IMR-90 (cell line): ENCODE measurements around the gene LRRC36. TPM values are rescaled to one million over a fixed set of nuclear protein-coding genes. Genes with fewer than 3 reads are reported as not detected.
A peak's percentile ranks its signal among the peaks of the same experiment; 100 is the strongest.

ENCODE experiments used
- ATAC-seq: fragments of 200-7000 bp; cut with Tn5 transposase; 2 replicates; pipeline ENCODE4 v1.9.1; 2020; ENCODE audit warnings: low read depth, mild to moderate bottlenecking, moderate library complexity
- BruUV-seq: library from RNA; stranded (reverse); fragments of 400-500 nt; replicated peaks from 2 replicates; lab custom pipeline; 2021; lab: Mats Ljungman, UMichigan
- CTCF ChIA-PET: fragments of 300-600 bp; formaldehyde crosslinking; extraction: SDS; loops from one replicate; lab custom pipeline; 2021; ENCODE audit warnings: antibody characterized with exemption; lab: Yijun Ruan, JAX
- POLR2A ChIA-PET: fragments of 300-600 bp; sonication (Branson Sonifier 250); formaldehyde crosslinking; loops from one replicate; lab custom pipeline; 2022; ENCODE audit warnings: antibody characterized with exemption; ENCODE audit not compliant: unreplicated experiment; lab: Charles Lee
- DNase-seq: peaks from one replicate; pipeline ENCODE4 v3.0.0; 2013
- H2AFZ ChIP-seq: replicated peaks from 2 replicates; pipeline ENCODE3; 2013; ENCODE audit warnings: low read length, mild to moderate bottlenecking; ENCODE audit not compliant: poor library complexity
- H2AK5ac ChIP-seq: 2 replicates; pipeline ENCODE4 v1.6.1; 2013; ENCODE audit warnings: low read depth, low read length, inconsistent platforms
- H2AK9ac ChIP-seq: replicated peaks from 2 replicates; pipeline ENCODE3; 2013; ENCODE audit warnings: mild to moderate bottlenecking, low read depth, low read length, moderate library complexity; ENCODE audit not compliant: poor library complexity
- H2BK120ac ChIP-seq: 2 replicates; pipeline ENCODE4 v1.6.1; 2013; ENCODE audit warnings: low read depth, low read length, inconsistent platforms
- H2BK15ac ChIP-seq: 3 replicates; pipeline ENCODE4 v1.6.1; 2013; ENCODE audit warnings: low read depth, low read length, inconsistent platforms
- H2BK20ac ChIP-seq: 2 replicates; pipeline ENCODE4 v1.6.1; 2013; ENCODE audit warnings: low read depth, mild to moderate bottlenecking, inconsistent platforms, low read length, moderate library complexity
- H2BK5ac ChIP-seq: 2 replicates; pipeline ENCODE4 v1.6.1; 2013; ENCODE audit warnings: mild to moderate bottlenecking, low read depth, low read length, inconsistent platforms; ENCODE audit not compliant: poor library complexity, severe bottlenecking
- H3K14ac ChIP-seq: replicated peaks from 2 replicates; pipeline ENCODE4 v1.6.1; 2013; ENCODE audit warnings: low read depth, low read length, inconsistent platforms
- H3K18ac ChIP-seq: 2 replicates; pipeline ENCODE4 v1.6.1; 2013; ENCODE audit warnings: low read depth, low read length, control low read depth
- H3K23ac ChIP-seq: 2 replicates; pipeline ENCODE4 v1.6.1; 2013; ENCODE audit warnings: low read depth, low read length, inconsistent platforms
- H3K27ac ChIP-seq: 2 replicates; pipeline ENCODE4 v1.5.1; 2013; ENCODE audit warnings: mild to moderate bottlenecking, control low read depth, low read length; ENCODE audit not compliant: insufficient read depth
- H3K27me3 ChIP-seq: 2 replicates; pipeline ENCODE4 v1.6.1; 2013; ENCODE audit warnings: low read length; ENCODE audit not compliant: control insufficient read depth, insufficient read depth
- H3K36me3 ChIP-seq: 2 replicates; pipeline ENCODE4 v1.6.1; 2013; ENCODE audit warnings: low read length, mixed read lengths; ENCODE audit not compliant: control insufficient read depth, insufficient read depth
- H3K4ac ChIP-seq: 2 replicates; pipeline ENCODE4 v1.6.1; 2013; ENCODE audit warnings: low read depth, low read length, inconsistent platforms
- H3K4me1 ChIP-seq: 2 replicates; pipeline ENCODE4 v1.6.1; 2013; ENCODE audit warnings: low read length, mixed read lengths; ENCODE audit not compliant: control insufficient read depth, insufficient read depth
- H3K4me2 ChIP-seq: 2 replicates; pipeline ENCODE4 v1.6.1; 2013; ENCODE audit warnings: low read depth, mild to moderate bottlenecking, control low read depth, low read length, moderate library complexity
- H3K4me3 ChIP-seq: 2 replicates; pipeline ENCODE4 v1.5.1; 2013; ENCODE audit warnings: low read depth, mild to moderate bottlenecking, control low read depth, low read length, moderate library complexity; ENCODE audit not compliant: insufficient read depth
- H3K56ac ChIP-seq: 2 replicates; pipeline ENCODE4 v1.6.1; 2013; ENCODE audit warnings: low read length, inconsistent platforms; ENCODE audit not compliant: insufficient read depth; ENCODE audit errors: extremely low read depth
- H3K79me1 ChIP-seq, 2 experiments: 2 replicates each; pipeline ENCODE4 v1.6.1; 2013; ENCODE audit warnings: low read length in 2 of 2, inconsistent platforms in 1 of 2, low read depth in 1 of 2
- H3K9ac ChIP-seq: 2 replicates; pipeline ENCODE4 v1.6.1; 2013; ENCODE audit warnings: low read depth, low read length, control low read depth
- H3K9me1 ChIP-seq: 2 replicates; pipeline ENCODE4 v1.6.1; 2013; ENCODE audit warnings: low read length, inconsistent platforms; ENCODE audit not compliant: insufficient read depth
- H3K9me3 ChIP-seq: 2 replicates; pipeline ENCODE4 v1.6.1; 2013; ENCODE audit warnings: low read length; ENCODE audit not compliant: control insufficient read depth, insufficient read depth
- H4K20me1 ChIP-seq: 2 replicates; pipeline ENCODE4 v1.6.1; 2013; ENCODE audit warnings: low read length, inconsistent platforms; ENCODE audit not compliant: insufficient read depth
- H4K5ac ChIP-seq: 2 replicates; pipeline ENCODE4 v1.6.1; 2013; ENCODE audit warnings: mild to moderate bottlenecking, low read depth, low read length, control low read depth
- H4K8ac ChIP-seq, 2 experiments: 2 replicates each; pipeline ENCODE4 v1.6.1; 2013; ENCODE audit warnings: low read depth in 2 of 2, low read length in 2 of 2, control low read depth in 1 of 2, inconsistent platforms in 1 of 2
- H4K91ac ChIP-seq: 2 replicates; pipeline ENCODE4 v1.6.1; 2013; ENCODE audit warnings: low read depth, low read length, inconsistent platforms; ENCODE audit not compliant: insufficient read depth
- BHLHE40 ChIP-seq: fragments of 150-350 bp; IDR thresholded peaks from 2 replicates; pipeline ENCODE4 v1.6.1; 2016; ENCODE audit warnings: mild to moderate bottlenecking, low read depth, low read length
- CEBPB ChIP-seq: IDR thresholded peaks from 2 replicates; pipeline ENCODE4 v1.6.1; 2012; ENCODE audit warnings: low read depth, low read length, improper control_type of control experiment
- CHD1 ChIP-seq: IDR thresholded peaks from 2 replicates; pipeline ENCODE4 v1.6.1; 2012; ENCODE audit warnings: low read depth, low read length, improper control_type of control experiment
- CTCF ChIP-seq: conservative IDR thresholded peaks from 2 replicates; pipeline ENCODE4 v1.5.1; 2012; ENCODE audit warnings: mild to moderate bottlenecking, low read depth, low read length, improper control_type of control experiment
- FOS ChIP-seq: fragments of 150-350 bp; IDR thresholded peaks from 2 replicates; pipeline ENCODE4 v1.6.1; 2016; ENCODE audit warnings: low read depth, low read length
- MAFK ChIP-seq: IDR thresholded peaks from 2 replicates; pipeline ENCODE4 v1.6.1; 2012; ENCODE audit warnings: low read depth, low read length, improper control_type of control experiment
- MAZ ChIP-seq: IDR thresholded peaks from 2 replicates; pipeline ENCODE4 v1.6.1; 2012; ENCODE audit warnings: low read depth, mild to moderate bottlenecking, low read length, improper control_type of control experiment, moderate library complexity, borderline replicate concordance
- MXI1 ChIP-seq: IDR thresholded peaks from 2 replicates; pipeline ENCODE4 v1.6.1; 2012; ENCODE audit warnings: low read depth, mild to moderate bottlenecking, low read length, moderate library complexity, borderline replicate concordance
- NFE2L2 ChIP-seq: fragments of 150-350 bp; IDR thresholded peaks from 2 replicates; pipeline ENCODE4 v1.6.1; 2016; ENCODE audit warnings: low read depth, mild to moderate bottlenecking, low read length
- POLR2A ChIP-seq: IDR thresholded peaks from 2 replicates; pipeline ENCODE4 v1.6.1; 2012; ENCODE audit warnings: mild to moderate bottlenecking, low read depth, low read length
- RAD21 ChIP-seq: IDR thresholded peaks from 2 replicates; pipeline ENCODE4 v1.6.1; 2012; ENCODE audit warnings: low read length, improper control_type of control experiment
- RCOR1 ChIP-seq: IDR thresholded peaks from 2 replicates; pipeline ENCODE4 v1.6.1; 2012; ENCODE audit warnings: mild to moderate bottlenecking, low read length, improper control_type of control experiment; ENCODE audit not compliant: insufficient replicate concordance
- RFX5 ChIP-seq: IDR thresholded peaks from 2 replicates; pipeline ENCODE4 v1.8.0; 2012; ENCODE audit warnings: low read depth, mild to moderate bottlenecking, low read length, moderate library complexity
- USF2 ChIP-seq: fragments of 150-350 bp; IDR thresholded peaks from 2 replicates; pipeline ENCODE4 v1.6.1; 2017; ENCODE audit warnings: mild to moderate bottlenecking, antibody characterized with exemption, low read length, low read depth
- WGBS, 2 experiments: methylation state at CpG; one replicate each; pipeline versions ENCODE4 v1.1.5 to v1.1.7; 2013; ENCODE audit warnings: missing lambda C conversion rate in 2 of 2; ENCODE audit not compliant: insufficient read length in 1 of 2; ENCODE audit errors: extremely low coverage in 2 of 2; 5-methylcytosine and 5-hydroxymethylcytosine counted together
- dilution Hi-C: fragments of 300-500 bp; cut with HindIII; formaldehyde crosslinking; loops from one replicate; pipeline ENCODE4 v1.14.3; 2018; ENCODE audit warnings: low sequenced_read_pairs; ENCODE audit not compliant: unreplicated experiment
- in situ Hi-C: fragments of 300-500 bp; cut with MboI; formaldehyde crosslinking; loops from 3 replicates; pipeline ENCODE4 v1.14.3; 2019; ENCODE audit warnings: low sequenced_read_pairs, inconsistent platforms, mixed read lengths
- intact Hi-C: fragments of 100-400 bp; cut with micrococcal nuclease; formaldehyde crosslinking; loops from 2 replicates; pipeline ENCODE4 v1.10.0; 2022
- polyA plus RNA-seq, 3 experiments: library from polyadenylated mRNA; depleted of rRNA; stranded (reverse); fragments of >200 nt; gene quantifications; 2 replicates each; pipeline ENCODE4 v1.2.3, GENCODE V29; 2012; ENCODE audit warnings: low replicate concordance in 1 of 3
- total RNA-seq: library from RNA; depleted of rRNA; stranded (reverse); fragments of >200 nt; gene quantifications from 2 replicates; pipeline ENCODE4 v1.2.3, GENCODE V29; 2012

The LRRC36 gene
- total and polyA plus RNA-seq, 2 of the 4 experiments (the other 2 are of a cell fraction): 0.18 to 0.29 TPM

GRCh38 chr16:67283826-67284555 lies 42.6 kb upstream of the LRRC36 start:
- Histone ChIP-seq H3K56ac (no peak overlapping the region), H2AK9ac (no peak overlapping the region), H3K18ac (no peak overlapping the region), H4K5ac (no peak overlapping the region), H3K14ac (no peak overlapping the region), H2AFZ (no peak overlapping the region), H3K4me2 (no peak overlapping the region), H3K9ac (no peak overlapping the region), H3K4me3 (no peak overlapping the region), H3K4ac (peak overlapping the region; percentile 40; the same call in 1 of the 2 replicates), H2AK5ac (peak overlapping the region; percentile 48; the same call in 1 of the 2 replicates), H3K9me3 (no peaks in the 10 kb centered on the region), H3K9me1 (peaks cover 8% of the 10 kb centered on the region; the same call in 1 of the 2 replicates), H2BK5ac (no peak overlapping the region), H3K27me3 (no peaks in the 10 kb centered on the region), H4K8ac (no peak overlapping the region), H3K36me3 (no peaks in the 10 kb centered on the region), H3K23ac (no peak overlapping the region), H3K4me1 (peaks cover 5% of the 10 kb centered on the region), H3K27ac (no peak overlapping the region), H4K91ac (no peak overlapping the region), H3K79me1 (peaks cover 0 to 8% of the 10 kb centered on the region in 2 experiments; a peak in 2 of 4 replicates), H4K20me1 (no peaks in the 10 kb centered on the region), H2BK120ac (no peak overlapping the region), H2BK15ac (no peak overlapping the region), H2BK20ac (no peak overlapping the region)
- ChIA-PET CTCF (interaction anchor here (0.5 to 1.4 kb wide), 2 partner anchors 23 to 167 kb away, joined by 3 to 5 read pairs; no protein-coding TSS in a partner anchor), POLR2A (no interaction called here)
- intact Hi-C loops (no loop called here), in situ Hi-C loops (no loop called here), dilution Hi-C loops (no loop called here)
- TF ChIP-seq MAFK (no peak), CEBPB (no peak), POLR2A (no peak), MAZ (no peak), FOS (no peak), RFX5 (no peak), RCOR1 (no peak), RAD21 (no peak), BHLHE40 (no peak), NFE2L2 (no peak), CHD1 (no peak), USF2 (no peak), MXI1 (no peak), CTCF (no peak)
- no TSS peak for BruUV-seq
- 95% methylated on average over 14 of the region's 21 CpGs; no CpG with 5 or more reads in 1 of the 2 experiments for WGBS, 2 experiments
- ATAC-seq (no peak), DNase-seq (no peak)
